Osteocyte (in vitro differentiated cells): Measurements from ENCODE around the gene ASCL2. TPM values are rescaled to one million over a fixed set of nuclear protein-coding genes. Genes with fewer than 3 reads are reported as not detected.

ENCODE experiments used
- DNase-seq: peaks from one replicate; pipeline ENCODE4 v3.0.0; 2021; ENCODE audit warnings: mixed read lengths; ENCODE audit not compliant: unreplicated experiment; ENCODE audit errors: extremely low spot score
- H3K27ac Mint-ChIP-seq: one replicate; pipeline ENCODE4 v1.8.0; 2021; ENCODE audit warnings: mild to moderate bottlenecking, mixed read lengths; ENCODE audit not compliant: unreplicated experiment
- H3K27me3 Mint-ChIP-seq: one replicate; pipeline ENCODE4 v1.8.0; 2021; ENCODE audit warnings: mixed read lengths; ENCODE audit not compliant: unreplicated experiment
- H3K36me3 Mint-ChIP-seq: one replicate; pipeline ENCODE4 v1.8.0; 2021; ENCODE audit warnings: mixed read lengths; ENCODE audit not compliant: unreplicated experiment
- H3K4me1 Mint-ChIP-seq: one replicate; pipeline ENCODE4 v1.8.0; 2021; ENCODE audit warnings: mixed read lengths; ENCODE audit not compliant: unreplicated experiment
- H3K4me3 Mint-ChIP-seq: one replicate; pipeline ENCODE4 v1.8.0; 2021; ENCODE audit warnings: mild to moderate bottlenecking, moderate library complexity, mixed read lengths; ENCODE audit not compliant: unreplicated experiment
- H3K9me3 Mint-ChIP-seq: one replicate; pipeline ENCODE4 v1.8.0; 2021; ENCODE audit warnings: mixed read lengths; ENCODE audit not compliant: unreplicated experiment
- CTCF ChIP-seq: fragments of 200-600 bp; sonication (generic); IDR thresholded peaks from 2 replicates; pipeline ENCODE4 v1.5.0; 2021; ENCODE audit warnings: antibody characterized with exemption, mild to moderate bottlenecking, moderate library complexity
- total RNA-seq: library from RNA; stranded (reverse); gene quantifications from 2 replicates; pipeline ENCODE4 v1.2.1, GENCODE V29; 2021

The ASCL2 gene
- total RNA-seq, 1 donor from 2014 or later, result not detected

- H3K27me3 Mint-ChIP-seq, result no peaks in the 10 kb centered on the region
- no peak overlapping the region for H3K4me3 Mint-ChIP-seq
- H3K9me3 Mint-ChIP-seq, result peaks cover 5% of the 10 kb centered on the region
- TF ChIP-seq CTCF, result no peak
- peaks cover 27% of the 10 kb centered on the region for H3K4me1 Mint-ChIP-seq
- H3K36me3 Mint-ChIP-seq, result peaks cover 5% of the 10 kb centered on the region
- peak; percentile 94 for DNase-seq
- peak overlapping the region; percentile 91 for H3K27ac Mint-ChIP-seq
Measured at GRCh38 chr11:2314525-2315394, 44.4 kb upstream of the ASCL2 start.

- no peak overlapping the region for H3K4me3 Mint-ChIP-seq
- DNase-seq, result no peak
- peaks cover 27% of the 10 kb centered on the region for H3K4me1 Mint-ChIP-seq
- peaks cover 5% of the 10 kb centered on the region for H3K36me3 Mint-ChIP-seq
- H3K27ac Mint-ChIP-seq, result no peak overlapping the region
- no peak for TF ChIP-seq CTCF
- H3K9me3 Mint-ChIP-seq, result peaks cover 5% of the 10 kb centered on the region
- no peaks in the 10 kb centered on the region for H3K27me3 Mint-ChIP-seq
Measured at GRCh38 chr11:2314136-2314524, 43.7 kb upstream of the ASCL2 start.

GRCh38 chr11:2313051-2313951 is 42.9 kb upstream of the ASCL2 start:
- H3K27ac Mint-ChIP-seq, result peak overlapping the region; percentile 75
- H3K4me1 Mint-ChIP-seq, result peaks cover 27% of the 10 kb centered on the region
- DNase-seq, result no peak
- peaks cover 5% of the 10 kb centered on the region for H3K9me3 Mint-ChIP-seq
- H3K4me3 Mint-ChIP-seq, result no peak overlapping the region
- H3K36me3 Mint-ChIP-seq, result peaks cover 5% of the 10 kb centered on the region
- no peak for TF ChIP-seq CTCF
- H3K27me3 Mint-ChIP-seq, result no peaks in the 10 kb centered on the region

GRCh38 chr11:2312232-2313042 is 42.0 kb upstream of the ASCL2 start:
- DNase-seq, result no peak
- no peak overlapping the region for H3K4me3 Mint-ChIP-seq
- peaks cover 27% of the 10 kb centered on the region for H3K4me1 Mint-ChIP-seq
- H3K27me3 Mint-ChIP-seq, result no peaks in the 10 kb centered on the region
- TF ChIP-seq CTCF, result peak; percentile 18
- peak overlapping the region; percentile 75 for H3K27ac Mint-ChIP-seq
- peaks cover 5% of the 10 kb centered on the region for H3K36me3 Mint-ChIP-seq
- peaks cover 5% of the 10 kb centered on the region for H3K9me3 Mint-ChIP-seq
